Liver (tissue), 9 donors: ENCODE results near the gene EPHA5. TPM values are rescaled to one million over a fixed set of nuclear protein-coding genes. Genes with fewer than 3 reads are reported as not detected.

Experiments
- DNase-seq: peaks from one replicate; pipeline ENCODE4 v3.0.0-alpha.2; 2017; ENCODE audit warnings: low spot score
- H3K27ac ChIP-seq, 2 donors: one replicate each; pipeline ENCODE4 v1.7.0; 2013; ENCODE audit warnings: inconsistent platforms in 2 of 2, low read length in 2 of 2, control low read depth in 1 of 2, low read depth in 1 of 2, mild to moderate bottlenecking in 1 of 2
- H3K27me3 ChIP-seq, 4 donors: one replicate each; pipeline versions ENCODE4 v1.6.1 to v1.7.0; 2013; ENCODE audit warnings: low read length in 3 of 4, inconsistent platforms in 1 of 4, mild to moderate bottlenecking in 1 of 4, moderate library complexity in 1 of 4; ENCODE audit not compliant: control insufficient read depth in 4 of 4, insufficient read depth in 4 of 4
- H3K36me3 ChIP-seq, 4 donors: one replicate each; pipeline versions ENCODE4 v1.6.1 to v1.7.0; 2013; ENCODE audit warnings: low read length in 3 of 4, mild to moderate bottlenecking in 3 of 4, low read depth in 1 of 4, moderate library complexity in 1 of 4; ENCODE audit not compliant: control insufficient read depth in 4 of 4, insufficient read depth in 3 of 4
- H3K4me1 ChIP-seq, 4 donors: one replicate each; pipeline versions ENCODE4 v1.6.1 to v1.7.0; 2013; ENCODE audit warnings: low read length in 3 of 4, mild to moderate bottlenecking in 3 of 4, moderate library complexity in 1 of 4; ENCODE audit not compliant: control insufficient read depth in 4 of 4, insufficient read depth in 4 of 4
- H3K4me3 ChIP-seq, 3 donors: one replicate each; pipeline versions ENCODE4 v1.6.1 to v1.7.0; 2013; ENCODE audit warnings: low read length in 3 of 3, control low read depth in 1 of 3, low read depth in 1 of 3, mild to moderate bottlenecking in 1 of 3
- H3K9ac ChIP-seq, 2 donors: one replicate each; pipeline ENCODE4 v1.7.0; 2013; ENCODE audit warnings: low read length in 2 of 2, mild to moderate bottlenecking in 2 of 2, moderate library complexity in 2 of 2, control low read depth in 1 of 2, low read depth in 1 of 2
- H3K9me3 ChIP-seq, 4 donors: one replicate each; pipeline versions ENCODE4 v1.6.1 to v1.7.0; 2013; ENCODE audit warnings: low read length in 3 of 4; ENCODE audit not compliant: control insufficient read depth in 4 of 4
- EGR1 ChIP-seq, 2 donors: IDR thresholded peaks; 2 replicates each; pipeline ENCODE4 v1.6.1; 2016 to 2018; ENCODE audit warnings: antibody characterized with exemption in 2 of 2, low read depth in 2 of 2
- FOXA2 ChIP-seq: IDR thresholded peaks from 2 replicates; pipeline ENCODE4 v1.6.1; 2016; ENCODE audit warnings: antibody characterized with exemption
- GABPA ChIP-seq, 2 donors: IDR thresholded peaks in 1 of 2; conservative IDR thresholded peaks in 1 of 2; 2 replicates each; pipeline ENCODE4 v1.6.1; 2016; ENCODE audit warnings: antibody characterized with exemption in 2 of 2, mild to moderate bottlenecking in 1 of 2, moderate library complexity in 1 of 2
- HNF4G ChIP-seq: IDR thresholded peaks from 2 replicates; pipeline ENCODE4 v1.6.1; 2016; ENCODE audit warnings: antibody characterized with exemption
- JUND ChIP-seq, 2 donors: IDR thresholded peaks; 2 replicates each; pipeline ENCODE4 v1.6.1; 2016; ENCODE audit warnings: antibody characterized with exemption in 2 of 2
- NR2F2 ChIP-seq: IDR thresholded peaks from 2 replicates; pipeline ENCODE4 v1.6.1; 2016; ENCODE audit warnings: antibody characterized with exemption
- RAD21 ChIP-seq, 2 donors: IDR thresholded peaks; 2 replicates each; pipeline ENCODE4 v1.6.1; 2016; ENCODE audit warnings: antibody characterized with exemption in 2 of 2, mild to moderate bottlenecking in 2 of 2
- SP1 ChIP-seq: IDR thresholded peaks from 2 replicates; pipeline ENCODE4 v1.6.1; 2018; ENCODE audit warnings: antibody characterized with exemption, mild to moderate bottlenecking
- TAF1 ChIP-seq: conservative IDR thresholded peaks from 2 replicates; pipeline ENCODE4 v1.6.1; 2016; ENCODE audit warnings: antibody characterized with exemption, mild to moderate bottlenecking
- YY1 ChIP-seq: IDR thresholded peaks from 2 replicates; pipeline ENCODE4 v1.6.1; 2016; ENCODE audit warnings: antibody characterized with exemption, mild to moderate bottlenecking
- WGBS: extraction: QIAGEN DNeasy Blood & Tissue Kit; methylation state at CpG from one replicate; pipeline ENCODE4 v1.1.7; 2013; 5-methylcytosine and 5-hydroxymethylcytosine counted together
- polyA plus RNA-seq, 2 donors: library from polyadenylated mRNA; stranded (reverse) in 1 of 2; unstranded in 1 of 2; fragments of 200-250 nt in 1 of 2; fragments of >200 nt in 1 of 2; fragmentation: Nextera tagmentation in 1 of 2; extraction: Ambion mirVana in 1 of 2; gene quantifications; one replicate each; pipeline versions ENCODE4 v1.2.1 to v1.2.3, GENCODE V29; 2013 to 2015
- total RNA-seq, 2 donors: library from RNA; depleted of rRNA; stranded (reverse); fragments of >200 nt; gene quantifications; one replicate each; pipeline ENCODE4 v1.2.3, GENCODE V29; 2014
- TF ChIP-seq, protein P1 (sequence below): IDR thresholded peaks from 2 replicates; pipeline ENCODE4 v1.6.1; 2016; ENCODE audit warnings: antibody characterized with exemption, mild to moderate bottlenecking
- TF ChIP-seq, protein P2 (sequence below): fragments of 150-350 bp; IDR thresholded peaks from 2 replicates; pipeline ENCODE4 v1.5.1; 2017; ENCODE audit warnings: improper control_type of control experiment, low read depth, low read length; ENCODE audit not compliant: missing input control
- TF ChIP-seq, protein P3 (sequence below): IDR thresholded peaks from 2 replicates; pipeline ENCODE4 v1.6.1; 2016; ENCODE audit warnings: antibody characterized with exemption
- TF ChIP-seq, protein P4 (sequence below): IDR thresholded peaks from 2 replicates; pipeline ENCODE4 v1.6.1; 2016; ENCODE audit warnings: antibody characterized with exemption
- TF ChIP-seq, protein P5 (sequence below): IDR thresholded peaks from 2 replicates; pipeline ENCODE4 v1.6.1; 2016; ENCODE audit warnings: antibody characterized with exemption
- donor health status: healthy.
- donor health status: healthy.
- donor health status: healthy.
- donor health status: healthy.
- donor health status: healthy.

Gene EPHA5
- total and polyA plus RNA-seq, 4 donors, result not detected

DNA sequence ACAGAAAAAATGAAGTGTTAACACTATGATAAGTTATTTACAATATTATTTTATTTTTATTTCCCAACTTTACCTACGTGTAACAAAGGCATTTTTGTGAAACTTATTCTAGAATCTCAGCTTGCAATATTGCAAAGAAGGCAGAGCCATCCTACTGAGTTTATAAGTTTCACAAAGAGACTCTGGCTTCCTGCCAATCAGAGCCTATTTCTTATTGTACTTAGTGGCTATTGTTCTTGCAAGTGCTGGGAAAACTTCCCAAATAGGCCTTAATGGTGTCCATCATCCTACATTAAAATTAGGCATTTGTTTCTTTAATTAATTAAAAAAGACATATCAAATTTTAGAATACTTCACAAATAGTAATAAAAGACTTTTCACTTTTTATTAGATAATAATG, 233.2 kb downstream of the EPHA5 start:
- TF ChIP-seq, protein P1, sequence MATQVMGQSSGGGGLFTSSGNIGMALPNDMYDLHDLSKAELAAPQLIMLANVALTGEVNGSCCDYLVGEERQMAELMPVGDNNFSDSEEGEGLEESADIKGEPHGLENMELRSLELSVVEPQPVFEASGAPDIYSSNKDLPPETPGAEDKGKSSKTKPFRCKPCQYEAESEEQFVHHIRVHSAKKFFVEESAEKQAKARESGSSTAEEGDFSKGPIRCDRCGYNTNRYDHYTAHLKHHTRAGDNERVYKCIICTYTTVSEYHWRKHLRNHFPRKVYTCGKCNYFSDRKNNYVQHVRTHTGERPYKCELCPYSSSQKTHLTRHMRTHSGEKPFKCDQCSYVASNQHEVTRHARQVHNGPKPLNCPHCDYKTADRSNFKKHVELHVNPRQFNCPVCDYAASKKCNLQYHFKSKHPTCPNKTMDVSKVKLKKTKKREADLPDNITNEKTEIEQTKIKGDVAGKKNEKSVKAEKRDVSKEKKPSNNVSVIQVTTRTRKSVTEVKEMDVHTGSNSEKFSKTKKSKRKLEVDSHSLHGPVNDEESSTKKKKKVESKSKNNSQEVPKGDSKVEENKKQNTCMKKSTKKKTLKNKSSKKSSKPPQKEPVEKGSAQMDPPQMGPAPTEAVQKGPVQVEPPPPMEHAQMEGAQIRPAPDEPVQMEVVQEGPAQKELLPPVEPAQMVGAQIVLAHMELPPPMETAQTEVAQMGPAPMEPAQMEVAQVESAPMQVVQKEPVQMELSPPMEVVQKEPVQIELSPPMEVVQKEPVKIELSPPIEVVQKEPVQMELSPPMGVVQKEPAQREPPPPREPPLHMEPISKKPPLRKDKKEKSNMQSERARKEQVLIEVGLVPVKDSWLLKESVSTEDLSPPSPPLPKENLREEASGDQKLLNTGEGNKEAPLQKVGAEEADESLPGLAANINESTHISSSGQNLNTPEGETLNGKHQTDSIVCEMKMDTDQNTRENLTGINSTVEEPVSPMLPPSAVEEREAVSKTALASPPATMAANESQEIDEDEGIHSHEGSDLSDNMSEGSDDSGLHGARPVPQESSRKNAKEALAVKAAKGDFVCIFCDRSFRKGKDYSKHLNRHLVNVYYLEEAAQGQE, result no peak
- no peak for TF ChIP-seq TAF1
- no peak for TF ChIP-seq RAD21 (IDR thresholded peaks at IDR 0.05)
- TF ChIP-seq, protein P2, sequence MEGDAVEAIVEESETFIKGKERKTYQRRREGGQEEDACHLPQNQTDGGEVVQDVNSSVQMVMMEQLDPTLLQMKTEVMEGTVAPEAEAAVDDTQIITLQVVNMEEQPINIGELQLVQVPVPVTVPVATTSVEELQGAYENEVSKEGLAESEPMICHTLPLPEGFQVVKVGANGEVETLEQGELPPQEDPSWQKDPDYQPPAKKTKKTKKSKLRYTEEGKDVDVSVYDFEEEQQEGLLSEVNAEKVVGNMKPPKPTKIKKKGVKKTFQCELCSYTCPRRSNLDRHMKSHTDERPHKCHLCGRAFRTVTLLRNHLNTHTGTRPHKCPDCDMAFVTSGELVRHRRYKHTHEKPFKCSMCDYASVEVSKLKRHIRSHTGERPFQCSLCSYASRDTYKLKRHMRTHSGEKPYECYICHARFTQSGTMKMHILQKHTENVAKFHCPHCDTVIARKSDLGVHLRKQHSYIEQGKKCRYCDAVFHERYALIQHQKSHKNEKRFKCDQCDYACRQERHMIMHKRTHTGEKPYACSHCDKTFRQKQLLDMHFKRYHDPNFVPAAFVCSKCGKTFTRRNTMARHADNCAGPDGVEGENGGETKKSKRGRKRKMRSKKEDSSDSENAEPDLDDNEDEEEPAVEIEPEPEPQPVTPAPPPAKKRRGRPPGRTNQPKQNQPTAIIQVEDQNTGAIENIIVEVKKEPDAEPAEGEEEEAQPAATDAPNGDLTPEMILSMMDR, result no peak
- TF ChIP-seq, protein P3, sequence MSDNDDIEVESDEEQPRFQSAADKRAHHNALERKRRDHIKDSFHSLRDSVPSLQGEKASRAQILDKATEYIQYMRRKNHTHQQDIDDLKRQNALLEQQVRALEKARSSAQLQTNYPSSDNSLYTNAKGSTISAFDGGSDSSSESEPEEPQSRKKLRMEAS, result no peak
- TF ChIP-seq NR2F2, result no peak
- TF ChIP-seq GABPA (IDR thresholded peaks at IDR 0.05 in 1 of 2, conservative IDR thresholded peaks at IDR 0.05 in 1 of 2), result no peak
- no peak for TF ChIP-seq EGR1 (IDR thresholded peaks at IDR 0.05; ENCODE audit: low read depth in 2 of 2)
- TF ChIP-seq, protein P4, sequence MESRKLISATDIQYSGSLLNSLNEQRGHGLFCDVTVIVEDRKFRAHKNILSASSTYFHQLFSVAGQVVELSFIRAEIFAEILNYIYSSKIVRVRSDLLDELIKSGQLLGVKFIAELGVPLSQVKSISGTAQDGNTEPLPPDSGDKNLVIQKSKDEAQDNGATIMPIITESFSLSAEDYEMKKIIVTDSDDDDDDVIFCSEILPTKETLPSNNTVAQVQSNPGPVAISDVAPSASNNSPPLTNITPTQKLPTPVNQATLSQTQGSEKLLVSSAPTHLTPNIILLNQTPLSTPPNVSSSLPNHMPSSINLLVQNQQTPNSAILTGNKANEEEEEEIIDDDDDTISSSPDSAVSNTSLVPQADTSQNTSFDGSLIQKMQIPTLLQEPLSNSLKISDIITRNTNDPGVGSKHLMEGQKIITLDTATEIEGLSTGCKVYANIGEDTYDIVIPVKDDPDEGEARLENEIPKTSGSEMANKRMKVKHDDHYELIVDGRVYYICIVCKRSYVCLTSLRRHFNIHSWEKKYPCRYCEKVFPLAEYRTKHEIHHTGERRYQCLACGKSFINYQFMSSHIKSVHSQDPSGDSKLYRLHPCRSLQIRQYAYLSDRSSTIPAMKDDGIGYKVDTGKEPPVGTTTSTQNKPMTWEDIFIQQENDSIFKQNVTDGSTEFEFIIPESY, result no peak
- TF ChIP-seq JUND (IDR thresholded peaks at IDR 0.05), result no peak
- no peak for TF ChIP-seq SP1
- TF ChIP-seq, protein P5, sequence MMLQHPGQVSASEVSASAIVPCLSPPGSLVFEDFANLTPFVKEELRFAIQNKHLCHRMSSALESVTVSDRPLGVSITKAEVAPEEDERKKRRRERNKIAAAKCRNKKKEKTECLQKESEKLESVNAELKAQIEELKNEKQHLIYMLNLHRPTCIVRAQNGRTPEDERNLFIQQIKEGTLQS, result no peak
- no peak for TF ChIP-seq FOXA2
- no peak for TF ChIP-seq HNF4G
- Histone ChIP-seq H3K36me3 (no peaks in the 10 kb centered on the region), H3K9me3 (no peaks in the 10 kb centered on the region), H3K4me3 (no peak overlapping the region), H3K27me3 (no peaks in the 10 kb centered on the region), H3K9ac (no peak overlapping the region), H3K27ac (no peak overlapping the region), H3K4me1 (no peaks in the 10 kb centered on the region)
- no peak for DNase-seq
- WGBS, result 59% methylated on average over 1 of the region's 1 CpG

DNA sequence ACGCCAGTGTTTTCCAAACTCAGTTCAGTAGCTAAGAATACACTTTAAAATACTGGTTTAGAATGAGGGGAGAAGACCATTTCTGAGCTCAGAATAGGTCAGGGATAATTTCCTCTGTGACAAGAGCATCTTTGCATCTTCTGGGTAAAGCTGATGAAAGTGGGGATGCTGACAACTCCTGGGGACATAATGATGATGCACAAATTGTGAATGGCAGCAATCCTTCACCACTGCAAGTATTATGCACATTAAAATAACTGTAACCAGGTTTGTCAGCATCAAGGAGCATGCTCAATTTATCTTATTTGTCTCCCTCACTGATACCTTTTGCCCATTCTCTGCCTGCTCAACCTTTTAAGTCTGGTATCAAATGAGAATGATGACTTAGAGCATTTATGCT, 248.2 kb downstream of the EPHA5 start:
- Histone ChIP-seq H3K4me1 (peaks cover 0 to under 1% (median 0%) of the 10 kb centered on the region in 4 donors), H3K27ac (no peak overlapping the region)
- WGBS, result 53% methylated on average over 1 of the region's 1 CpG

More for the DNA sequence above, 248.2 kb downstream of the EPHA5 start:
- Histone ChIP-seq H3K36me3 (no peaks in the 10 kb centered on the region), H3K9me3 (no peaks in the 10 kb centered on the region), H3K4me3 (no peak overlapping the region), H3K27me3 (no peaks in the 10 kb centered on the region), H3K9ac (no peak overlapping the region)
- TF ChIP-seq TAF1 (no peak), YY1 (no peak), JUND (IDR thresholded peaks at IDR 0.05) (no peak), RAD21 (IDR thresholded peaks at IDR 0.05) (no peak), SP1 (no peak), GABPA (IDR thresholded peaks at IDR 0.05 in 1 of 2, conservative IDR thresholded peaks at IDR 0.05 in 1 of 2) (no peak), HNF4G (no peak)
- TF ChIP-seq, protein P3, result no peak
- TF ChIP-seq, protein P2, result no peak
- DNase-seq, result no peak
